Sigmoid colon (tissue), 7 donors: ENCODE data around the gene BTNL9. TPM values are rescaled to one million over a fixed set of nuclear protein-coding genes. Genes with fewer than 3 reads are reported as not detected.

Source experiments
- DNase-seq: peaks from one replicate; pipeline ENCODE4 v3.0.0-alpha.2; 2019
- H3K27ac ChIP-seq, 4 donors: fragments of 200-600 bp; sonication (generic); one replicate each; pipeline ENCODE4 v1.5.1; 2016 to 2019; ENCODE audit warnings: mild to moderate bottlenecking in 1 of 4
- H3K27me3 ChIP-seq, 3 donors: fragments of 200-600 bp; sonication (generic); one replicate each; pipeline ENCODE4 v1.5.1; 2019; ENCODE audit warnings: mild to moderate bottlenecking in 1 of 3
- H3K36me3 ChIP-seq, 4 donors: fragments of 200-600 bp; sonication (generic); one replicate each; pipeline ENCODE4 v1.5.1; 2016 to 2019
- H3K4me1 ChIP-seq, 4 donors: fragments of 200-600 bp; sonication (generic); one replicate each; pipeline ENCODE4 v1.5.1; 2017 to 2019
- H3K4me3 ChIP-seq, 4 donors: fragments of 200-600 bp; sonication (generic); one replicate each; pipeline ENCODE4 v1.5.1; 2017 to 2019; ENCODE audit warnings: mild to moderate bottlenecking in 2 of 4, moderate library complexity in 1 of 4
- H3K9me3 ChIP-seq, 4 donors: fragments of 200-600 bp in 3 of 4; sonication (generic) in 3 of 4; one replicate each; pipeline versions ENCODE4 v1.5.1 to v1.6.1; 2013 to 2019
- EP300 ChIP-seq, 4 donors: sonication (generic); formaldehyde crosslinking; IDR thresholded peaks; one replicate each; pipeline ENCODE4 v1.6.1; 2017; ENCODE audit warnings: antibody characterized with exemption in 4 of 4
- POLR2A ChIP-seq, 2 donors: fragments of 450-650 bp; IDR thresholded peaks; one replicate each; pipeline ENCODE4 v1.6.1; 2016; ENCODE audit warnings: antibody characterized with exemption in 2 of 2, mild to moderate bottlenecking in 2 of 2, moderate library complexity in 2 of 2
- POLR2AphosphoS5 ChIP-seq, 4 donors: sonication (generic); formaldehyde crosslinking; IDR thresholded peaks; one replicate each; pipeline ENCODE4 v1.6.1; 2017; ENCODE audit warnings: antibody characterized with exemption in 4 of 4
- WGBS, 2 donors: extraction: QIAGEN DNeasy Blood & Tissue Kit; methylation state at CpG; one replicate each; pipeline ENCODE4 v1.1.7; 2013; 5-methylcytosine and 5-hydroxymethylcytosine counted together
- intact Hi-C: fragments of 100-400 bp; cut with DNase I; formaldehyde crosslinking; loops from one replicate; pipeline ENCODE4 v1.15.1; 2023
- polyA plus RNA-seq, 3 donors: library from polyadenylated mRNA; stranded (reverse); fragments of 200-250 nt; gene quantifications; one replicate each; pipeline ENCODE4 v1.2.3, GENCODE V29; 2013
- total RNA-seq, 4 donors: library from RNA; depleted of rRNA; stranded (reverse); fragments of >200 nt; gene quantifications; one replicate each; pipeline ENCODE4 v1.1.0, GENCODE V29; 2016
- TF ChIP-seq, protein P1 (sequence below), 4 experiments: fragments of 450-650 bp in 3 of 4; fragments of 200-600 bp in 1 of 4; IDR thresholded peaks; one replicate each; pipeline ENCODE4 v1.5.1; 2016 to 2019; ENCODE audit warnings: antibody characterized with exemption in 4 of 4, mild to moderate bottlenecking in 3 of 4, moderate library complexity in 2 of 4
- donor health status: healthy with polysubstance abuse.
- donor health status: Bipolar disorder and iron deficiency.
- donor health status: healthy.

The BTNL9 gene
- total and polyA plus RNA-seq, 7 donors: 0.46 to 34.9 (median 5.0) TPM

DNA sequence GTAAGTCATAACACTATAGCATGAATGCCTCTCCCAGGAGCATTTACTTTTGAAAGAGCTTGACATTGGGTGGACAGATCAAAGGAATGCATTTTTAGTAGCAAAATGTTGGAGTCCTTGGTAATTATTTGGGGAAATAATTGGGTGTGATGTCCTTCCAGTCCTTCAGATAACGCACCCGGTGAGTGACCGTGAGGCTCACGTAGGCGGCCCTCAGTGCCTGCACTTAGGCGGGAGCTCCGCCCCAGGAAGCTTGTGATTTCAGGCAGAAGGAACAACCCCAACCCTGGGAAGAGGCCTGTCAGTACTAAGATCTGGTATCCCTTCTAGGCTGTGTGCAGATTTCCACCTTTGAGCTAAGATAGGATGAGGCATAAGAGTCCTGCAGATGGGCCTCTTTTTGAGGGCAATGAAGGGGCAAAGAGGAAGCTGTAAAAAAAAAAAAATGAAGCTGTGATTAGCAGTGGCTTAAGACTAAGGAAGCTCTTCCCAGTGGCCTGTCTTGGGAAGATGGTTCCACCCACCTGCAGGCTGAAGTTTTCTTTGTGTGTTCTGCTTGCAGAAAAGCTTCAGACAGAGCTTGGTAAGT is 14.9 kb downstream of the BTNL9 start:
- intact Hi-C loops: no loop called here
- Histone ChIP-seq H3K36me3 (no peaks in the 10 kb centered on the region), H3K9me3 (no peaks in the 10 kb centered on the region), H3K4me3 (no peak overlapping the region), H3K4me1 (peaks cover 0 to 23% (median 18%) of the 10 kb centered on the region in 4 donors), H3K27me3 (peaks cover 35 to 100% (median 77%) of the 10 kb centered on the region in 3 donors), H3K27ac (no peak overlapping the region)
- no peak for DNase-seq
- WGBS, 2 donors: 54 to 73% methylated on average over 7 of the region's 7 CpGs
- TF ChIP-seq POLR2A (IDR thresholded peaks at IDR 0.05): no peak
- TF ChIP-seq, protein P1, sequence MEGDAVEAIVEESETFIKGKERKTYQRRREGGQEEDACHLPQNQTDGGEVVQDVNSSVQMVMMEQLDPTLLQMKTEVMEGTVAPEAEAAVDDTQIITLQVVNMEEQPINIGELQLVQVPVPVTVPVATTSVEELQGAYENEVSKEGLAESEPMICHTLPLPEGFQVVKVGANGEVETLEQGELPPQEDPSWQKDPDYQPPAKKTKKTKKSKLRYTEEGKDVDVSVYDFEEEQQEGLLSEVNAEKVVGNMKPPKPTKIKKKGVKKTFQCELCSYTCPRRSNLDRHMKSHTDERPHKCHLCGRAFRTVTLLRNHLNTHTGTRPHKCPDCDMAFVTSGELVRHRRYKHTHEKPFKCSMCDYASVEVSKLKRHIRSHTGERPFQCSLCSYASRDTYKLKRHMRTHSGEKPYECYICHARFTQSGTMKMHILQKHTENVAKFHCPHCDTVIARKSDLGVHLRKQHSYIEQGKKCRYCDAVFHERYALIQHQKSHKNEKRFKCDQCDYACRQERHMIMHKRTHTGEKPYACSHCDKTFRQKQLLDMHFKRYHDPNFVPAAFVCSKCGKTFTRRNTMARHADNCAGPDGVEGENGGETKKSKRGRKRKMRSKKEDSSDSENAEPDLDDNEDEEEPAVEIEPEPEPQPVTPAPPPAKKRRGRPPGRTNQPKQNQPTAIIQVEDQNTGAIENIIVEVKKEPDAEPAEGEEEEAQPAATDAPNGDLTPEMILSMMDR (IDR thresholded peaks at IDR 0.05): no peak
- no peak for TF ChIP-seq EP300 (IDR thresholded peaks at IDR 0.05)
- TF ChIP-seq POLR2AphosphoS5 (IDR thresholded peaks at IDR 0.05): no peak

DNA sequence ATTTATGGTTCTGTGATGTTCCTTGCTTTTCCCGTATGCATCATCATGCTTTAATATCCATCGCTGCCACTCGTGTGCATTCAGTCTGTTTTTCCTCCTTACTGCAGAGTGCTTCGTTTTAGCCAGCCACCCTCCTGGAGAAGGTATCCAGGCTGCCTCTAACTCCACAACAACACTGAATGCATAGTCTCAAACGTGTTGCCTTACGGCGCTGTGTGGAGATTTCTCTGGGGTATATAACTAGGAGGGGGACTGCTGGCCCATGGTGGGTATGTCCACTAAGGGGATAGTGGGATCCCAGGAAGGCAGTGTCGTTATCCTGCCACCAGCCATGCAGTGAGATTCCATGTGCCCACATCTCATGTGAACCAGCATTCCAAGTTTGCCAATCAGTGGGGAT is 16.4 kb downstream of the BTNL9 start:
- 87 to 89% methylated on average over 8 of the region's 8 CpGs for WGBS, 2 donors
- intact Hi-C loops: no loop called here
- TF ChIP-seq EP300 (IDR thresholded peaks at IDR 0.05): no peak
- TF ChIP-seq POLR2AphosphoS5 (IDR thresholded peaks at IDR 0.05): no peak
- TF ChIP-seq, protein P1 (IDR thresholded peaks at IDR 0.05): no peak
- no peak for TF ChIP-seq POLR2A (IDR thresholded peaks at IDR 0.05)
- Histone ChIP-seq H3K9me3 (no peaks in the 10 kb centered on the region), H3K36me3 (no peaks in the 10 kb centered on the region), H3K4me1 (peaks cover 0 to 23% (median 18%) of the 10 kb centered on the region in 4 donors), H3K4me3 (no peak overlapping the region), H3K27me3 (peaks cover 39 to 100% (median 74%) of the 10 kb centered on the region in 3 donors), H3K27ac (no peak overlapping the region)
- DNase-seq: no peak

DNA sequence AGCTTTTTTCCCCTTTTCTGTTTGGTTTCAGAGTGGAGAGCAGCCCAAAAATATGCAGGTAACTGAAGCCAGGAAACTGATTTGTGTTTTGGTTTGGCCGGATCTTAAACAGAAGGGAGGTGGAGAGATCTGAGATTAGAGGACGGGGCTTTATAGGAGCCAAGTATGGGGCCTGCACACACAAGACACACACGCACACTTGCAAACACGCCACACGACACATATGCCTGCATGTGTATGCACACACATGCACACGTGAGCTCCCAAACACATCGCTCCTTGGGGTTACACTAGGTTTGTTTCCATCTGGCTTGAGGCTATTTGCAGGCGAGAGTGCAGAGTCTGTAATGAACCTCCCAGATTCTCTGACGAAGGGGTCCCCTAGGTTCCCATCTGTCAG is 18.3 kb downstream of the BTNL9 start:
- Histone ChIP-seq H3K27ac (no peak overlapping the region), H3K4me1 (peaks cover 0 to 12% (median 10%) of the 10 kb centered on the region in 4 donors), H3K9me3 (no peaks in the 10 kb centered on the region), H3K27me3 (peaks cover 25 to 97% (median 65%) of the 10 kb centered on the region in 3 donors), H3K4me3 (no peak overlapping the region), H3K36me3 (no peaks in the 10 kb centered on the region)
- no peak for TF ChIP-seq EP300 (IDR thresholded peaks at IDR 0.05)
- no peak for TF ChIP-seq POLR2AphosphoS5 (IDR thresholded peaks at IDR 0.05)
- TF ChIP-seq, protein P1 (IDR thresholded peaks at IDR 0.05): no peak
- no peak for TF ChIP-seq POLR2A (IDR thresholded peaks at IDR 0.05)
- DNase-seq: no peak
- intact Hi-C loops: no loop called here
- 80 to 93% methylated on average over 9 of the region's 9 CpGs for WGBS, 2 donors

DNA sequence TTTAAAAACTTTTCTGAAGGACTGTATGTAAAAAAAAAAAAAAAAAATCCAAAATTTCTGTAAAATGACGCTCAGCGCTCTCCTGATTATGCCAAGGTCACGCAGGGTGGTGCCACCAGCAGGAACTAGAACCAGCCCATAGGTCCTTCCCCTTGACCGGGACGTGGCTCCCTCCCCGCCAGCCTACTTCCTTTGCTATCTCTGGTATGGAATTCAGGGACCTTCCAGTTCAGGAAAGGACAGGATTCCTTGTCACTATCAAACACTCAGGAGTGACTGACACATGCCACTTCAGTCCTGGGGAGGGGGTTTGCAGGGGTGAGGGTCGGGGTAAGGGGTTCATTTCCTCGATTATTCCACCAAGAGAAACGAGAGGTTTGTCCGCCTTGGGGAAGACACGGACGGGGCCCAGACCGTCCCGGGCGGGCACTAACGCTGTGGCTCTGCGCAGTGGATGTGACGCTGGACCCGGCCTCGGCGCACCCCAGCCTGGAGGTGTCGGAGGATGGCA is 18.8 kb downstream of the BTNL9 start:
- WGBS, 2 donors: 16 to 25% methylated on average over 22 of the region's 22 CpGs
- peaks cover 0 to 7% (median 5%) of the 10 kb centered on the region in 4 donors for H3K4me1 ChIP-seq
- no peaks in the 10 kb centered on the region for H3K9me3 ChIP-seq
- peaks cover 20 to 93% (median 60%) of the 10 kb centered on the region in 3 donors for H3K27me3 ChIP-seq
- intact Hi-C loops: no loop called here
- no peak overlapping the region for H3K27ac ChIP-seq
- H3K36me3 ChIP-seq: no peaks in the 10 kb centered on the region
- TF ChIP-seq, protein P1 (IDR thresholded peaks at IDR 0.05): no peak
- no peak for DNase-seq
- H3K4me3 ChIP-seq: no peak overlapping the region
